Smooth muscle cell (in vitro differentiated cells): Measurements from ENCODE around the gene NHLRC4. TPM values are rescaled to one million over a fixed set of nuclear protein-coding genes. Genes with fewer than 3 reads are reported as not detected.
"Not testable (repeated sequence)": the region's sequence is repeated elsewhere in the genome, so short reads cannot be mapped to it uniquely, and the experiment has no call there.

Source experiments
- DNase-seq: peaks from one replicate; lab custom pipeline; 2025; ENCODE audit not compliant: unreplicated experiment; lab: John Stamatoyannopoulos, UW
- H2AFZ ChIP-seq: fragments of 200-600 bp; sonication (generic); 2 replicates; pipeline ENCODE4 v1.6.0; 2016; ENCODE audit warnings: antibody characterized with exemption, low read depth, mild to moderate bottlenecking
- H3F3A ChIP-seq: fragments of 200-600 bp; sonication (generic); 2 replicates; pipeline ENCODE4 v1.6.0; 2017; ENCODE audit warnings: antibody characterized with exemption, low read depth
- H3K27ac ChIP-seq: fragments of 200-600 bp; sonication (generic); 2 replicates; pipeline ENCODE4 v1.5.1; 2016; ENCODE audit warnings: low read depth, mild to moderate bottlenecking
- H3K27me3 ChIP-seq: fragments of 200-600 bp; sonication (generic); 2 replicates; pipeline ENCODE4 v1.6.1; 2016; ENCODE audit warnings: low read depth, mild to moderate bottlenecking
- H3K36me3 ChIP-seq: fragments of 200-600 bp; sonication (generic); 2 replicates; pipeline ENCODE4 v1.5.1; 2016; ENCODE audit warnings: low read depth
- H3K4me1 ChIP-seq: fragments of 200-600 bp; sonication (generic); 2 replicates; pipeline ENCODE4 v1.5.1; 2016; ENCODE audit warnings: low read depth
- H3K4me2 ChIP-seq: fragments of 200-600 bp; sonication (generic); 2 replicates; pipeline ENCODE4 v1.6.0; 2016; ENCODE audit warnings: mild to moderate bottlenecking
- H3K4me3 ChIP-seq: fragments of 200-600 bp; sonication (generic); 2 replicates; pipeline ENCODE4 v1.5.1; 2016; ENCODE audit warnings: mild to moderate bottlenecking
- H3K79me2 ChIP-seq: fragments of 200-600 bp; sonication (generic); 2 replicates; pipeline ENCODE4 v1.6.0; 2016; ENCODE audit warnings: low read depth, mild to moderate bottlenecking
- H3K9ac ChIP-seq: fragments of 200-600 bp; sonication (generic); 2 replicates; pipeline ENCODE4 v1.6.0; 2016; ENCODE audit warnings: low read depth
- H3K9me3 ChIP-seq: fragments of 200-600 bp; sonication (generic); replicated peaks from 2 replicates; pipeline ENCODE4 v1.5.1; 2016; ENCODE audit warnings: low read depth
- H4K20me1 ChIP-seq: fragments of 200-600 bp; sonication (generic); 2 replicates; pipeline ENCODE4 v1.6.0; 2016; ENCODE audit warnings: low read depth
- CTCF ChIP-seq: fragments of 200-600 bp; sonication (generic); IDR thresholded peaks from 2 replicates; pipeline ENCODE4 v1.5.1; 2017; ENCODE audit warnings: borderline replicate concordance, mild to moderate bottlenecking, antibody characterized with exemption; ENCODE audit not compliant: insufficient read depth, poor library complexity, severe bottlenecking
- WGBS: methylation state at CpG from one replicate; pipeline ENCODE4 v1.1.7; 2016; ENCODE audit warnings: low lambda C conversion rate; 5-methylcytosine and 5-hydroxymethylcytosine counted together
- polyA plus RNA-seq: library from polyadenylated mRNA; unstranded; fragments of >200 nt; fragmentation: Nextera tagmentation; extraction: Ambion mirVana; gene quantifications from 2 replicates; pipeline ENCODE4 v1.2.1, GENCODE V29; 2016
- total RNA-seq: library from RNA; depleted of rRNA; stranded (reverse); fragments of >200 nt; gene quantifications from 2 replicates; pipeline ENCODE4 v1.2.3, GENCODE V29; 2014

NHLRC4 gene
- total and polyA plus RNA-seq, 2 experiments from 2014 or later: 0.18 to 0.85 TPM

DNA sequence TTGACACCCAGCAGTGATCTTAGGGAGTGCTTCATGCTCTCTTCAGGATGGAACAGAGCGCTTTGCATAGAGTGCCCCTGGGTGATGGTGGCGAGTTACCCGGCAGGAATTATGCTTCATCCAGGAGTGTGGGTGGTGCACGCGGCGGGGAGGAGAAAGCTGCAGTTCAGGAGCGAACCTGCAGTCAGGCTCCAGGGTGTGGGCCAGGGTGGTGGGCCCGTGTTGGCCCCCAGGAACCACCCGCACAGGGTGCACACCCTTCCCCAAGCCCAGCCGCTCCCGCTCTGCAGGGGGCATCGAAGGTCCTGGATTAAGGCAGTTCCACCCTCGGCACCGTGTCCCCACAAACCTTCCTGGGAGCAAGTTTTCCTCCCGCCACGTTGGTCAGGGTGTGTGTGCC, 27.0 kb downstream of the NHLRC4 start:
- no peaks in the 10 kb centered on the region for H3F3A ChIP-seq
- H3K4me3 ChIP-seq: no peak overlapping the region
- H3K27me3 ChIP-seq: no peaks in the 10 kb centered on the region
- H3K4me2 ChIP-seq: no peak overlapping the region
- no peaks in the 10 kb centered on the region for H3K9me3 ChIP-seq
- H3K79me2 ChIP-seq: peaks cover 72% of the 10 kb centered on the region
- no peak overlapping the region for H2AFZ ChIP-seq
- no peak for DNase-seq
- WGBS: 91% methylated on average over 14 of the region's 16 CpGs
- TF ChIP-seq CTCF: no peak
- H3K9ac ChIP-seq: no peak overlapping the region
- no peaks in the 10 kb centered on the region for H3K36me3 ChIP-seq
- no peak overlapping the region for H3K27ac ChIP-seq
- H4K20me1 ChIP-seq: peaks cover 85% of the 10 kb centered on the region
- H3K4me1 ChIP-seq: peaks cover 3% of the 10 kb centered on the region

- no peak overlapping the region for H3K4me3 ChIP-seq
- H4K20me1 ChIP-seq: peaks cover 94% of the 10 kb centered on the region
- H3K4me2 ChIP-seq: no peak overlapping the region
- WGBS: 94% methylated on average over 13 of the region's 18 CpGs
- no peaks in the 10 kb centered on the region for H3F3A ChIP-seq
- H3K4me1 ChIP-seq: peaks cover 3% of the 10 kb centered on the region
- no peak overlapping the region for H3K27ac ChIP-seq
- DNase-seq: no peak
- H3K27me3 ChIP-seq: no peaks in the 10 kb centered on the region
- TF ChIP-seq CTCF: no peak
- H3K9me3 ChIP-seq: no peaks in the 10 kb centered on the region
- no peak overlapping the region for H3K9ac ChIP-seq
- H2AFZ ChIP-seq: no peak overlapping the region
- peaks cover 74% of the 10 kb centered on the region for H3K79me2 ChIP-seq
- H3K36me3 ChIP-seq: no peaks in the 10 kb centered on the region
Measured at GRCh38 chr16:595094-595528, 28.3 kb downstream of the NHLRC4 start.

DNA sequence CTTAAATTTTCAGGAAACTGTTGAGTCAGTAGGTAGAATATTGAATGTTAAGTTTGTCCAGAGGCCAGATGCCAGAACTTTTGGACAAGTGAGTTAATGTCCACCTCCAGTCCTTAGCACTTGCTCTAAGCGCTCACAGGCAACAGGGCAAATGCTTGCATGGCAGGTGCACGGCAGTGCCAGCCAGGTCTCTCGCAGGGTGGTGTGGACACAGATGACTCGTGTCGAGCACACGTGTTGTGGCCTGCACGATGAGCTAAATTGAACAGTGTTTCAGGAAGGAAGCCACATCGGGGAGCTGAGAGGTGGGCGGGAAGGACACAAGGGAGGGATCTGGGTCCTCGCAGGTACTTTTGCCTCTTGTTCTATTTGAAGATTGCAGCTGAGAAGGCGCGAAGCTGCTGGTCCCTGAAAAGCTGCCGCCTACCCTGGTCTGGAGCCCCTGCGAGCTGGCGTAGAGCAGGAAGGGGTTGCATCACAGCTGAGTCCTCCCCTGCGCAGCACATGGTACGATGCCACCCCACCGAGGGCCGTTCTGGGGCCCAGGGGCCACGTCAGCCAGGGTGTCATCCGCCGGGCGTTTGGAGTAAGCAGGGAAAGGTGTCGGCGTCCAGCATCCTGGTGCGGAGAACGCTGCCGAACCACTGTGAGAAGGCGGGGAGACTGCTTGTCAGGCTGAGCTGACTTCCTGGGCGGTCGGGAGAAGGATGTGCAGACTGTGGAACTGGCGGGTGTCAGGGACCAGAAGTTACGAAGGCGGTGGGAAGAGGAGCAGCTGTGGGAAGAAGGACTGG, 29.3 kb downstream of the NHLRC4 start:
- H3K79me2 ChIP-seq: peaks cover 74% of the 10 kb centered on the region
- H3K4me1 ChIP-seq: no peaks in the 10 kb centered on the region
- no peak for TF ChIP-seq CTCF
- no peak overlapping the region for H3K9ac ChIP-seq
- H3K9me3 ChIP-seq: no peaks in the 10 kb centered on the region
- 95% methylated on average over 31 of the region's 34 CpGs for WGBS
- H3K27ac ChIP-seq: no peak overlapping the region
- H3K4me3 ChIP-seq: no peak overlapping the region
- H2AFZ ChIP-seq: no peak overlapping the region
- peaks cover 96% of the 10 kb centered on the region for H4K20me1 ChIP-seq
- H3K27me3 ChIP-seq: no peaks in the 10 kb centered on the region
- H3K36me3 ChIP-seq: no peaks in the 10 kb centered on the region
- DNase-seq: no peak
- no peak overlapping the region for H3K4me2 ChIP-seq
- no peaks in the 10 kb centered on the region for H3F3A ChIP-seq

- H3K9me3 ChIP-seq: no peaks in the 10 kb centered on the region
- peaks cover 71% of the 10 kb centered on the region for H3K79me2 ChIP-seq
- no peaks in the 10 kb centered on the region for H3K4me1 ChIP-seq
- H3K4me3 ChIP-seq: no peak overlapping the region
- peaks cover 96% of the 10 kb centered on the region for H4K20me1 ChIP-seq
- H3F3A ChIP-seq: no peaks in the 10 kb centered on the region
- H3K27ac ChIP-seq: no peak overlapping the region
- no peak for DNase-seq
- TF ChIP-seq CTCF: no peak
- no peak overlapping the region for H3K4me2 ChIP-seq
- H3K36me3 ChIP-seq: no peaks in the 10 kb centered on the region
- no peak overlapping the region for H3K9ac ChIP-seq
- H2AFZ ChIP-seq: no peak overlapping the region
- no peaks in the 10 kb centered on the region for H3K27me3 ChIP-seq
- WGBS: 96% methylated on average over 12 of the region's 12 CpGs
Measured at GRCh38 chr16:596736-597060, 29.9 kb downstream of the NHLRC4 start.

DNA sequence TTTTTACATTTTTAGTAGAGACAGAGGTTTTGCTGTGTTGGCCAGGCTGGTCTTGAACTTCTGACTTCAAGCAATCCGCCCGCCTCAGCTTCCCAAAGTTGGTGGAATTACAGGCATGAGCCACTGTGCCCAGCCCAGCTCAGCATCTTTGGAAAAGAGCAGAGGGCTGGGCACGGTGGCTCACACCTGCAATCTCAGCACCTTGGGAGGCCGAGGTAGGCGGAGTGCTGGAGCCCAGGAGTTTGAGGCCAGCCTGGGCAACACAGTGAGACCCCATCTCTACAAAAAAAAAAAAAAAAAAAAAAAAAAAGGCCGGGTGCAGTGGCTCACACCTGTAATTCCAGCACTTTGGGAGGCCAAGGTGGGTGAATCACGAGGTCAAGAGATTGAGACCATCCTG, 30.9 kb downstream of the NHLRC4 start:
- not testable (repeated sequence) for H3K27ac ChIP-seq, H3K4me1 ChIP-seq, H3K27me3 ChIP-seq, H3K4me2 ChIP-seq, H3K9me3 ChIP-seq, H3K36me3 ChIP-seq, DNase-seq, H3K4me3 ChIP-seq, H3F3A ChIP-seq, H2AFZ ChIP-seq, H3K9ac ChIP-seq
- H4K20me1 ChIP-seq: peaks cover 96% of the 10 kb centered on the region
- 98% methylated on average over 7 of the region's 7 CpGs for WGBS
- H3K79me2 ChIP-seq: peaks cover 65% of the 10 kb centered on the region
